H4 (cell line): Measurements from ENCODE around the gene KREMEN1. TPM values are rescaled to one million over a fixed set of nuclear protein-coding genes. Genes with fewer than 3 reads are reported as not detected.

ENCODE experiments used
- DNase-seq: peaks from one replicate; pipeline ENCODE4 v3.0.0-alpha.2; 2015; ENCODE audit warnings: low spot score
- total RNA-seq: library from RNA; depleted of rRNA; stranded (reverse); fragments of >200 nt; shearing (Covaris generic); gene quantifications from 2 replicates; pipeline ENCODE4 v1.2.3, GENCODE V29; 2014

KREMEN1 gene
- total RNA-seq, 1 experiment from 2014 or later: 3.9 TPM

- no peak for DNase-seq
Measured at GRCh38 chr22:29190051-29190450, 117.2 kb downstream of the KREMEN1 start.

GRCh38 chr22:29190918-29191317 is 118.1 kb downstream of the KREMEN1 start:
- DNase-seq: no peak

GRCh38 chr22:29193021-29193420 is 120.2 kb downstream of the KREMEN1 start:
- DNase-seq: no peak

GRCh38 chr22:29194184-29194583 is 121.3 kb downstream of the KREMEN1 start:
- no peak for DNase-seq

GRCh38 chr22:29195118-29195963 is 122.5 kb downstream of the KREMEN1 start:
- no peak for DNase-seq

- DNase-seq: no peak
Measured at GRCh38 chr22:29195964-29196666, 123.3 kb downstream of the KREMEN1 start.

GRCh38 chr22:29197096-29197495 is 124.3 kb downstream of the KREMEN1 start:
- DNase-seq: no peak

GRCh38 chr22:29198240-29198639 is 125.4 kb downstream of the KREMEN1 start:
- no peak for DNase-seq

- no peak for DNase-seq
Measured at GRCh38 chr22:29199702-29200400, 127.0 kb downstream of the KREMEN1 start.

GRCh38 chr22:29200901-29201300 is 128.1 kb downstream of the KREMEN1 start:
- no peak for DNase-seq

- no peak for DNase-seq
Measured at GRCh38 chr22:29201782-29202181, 128.9 kb downstream of the KREMEN1 start.

GRCh38 chr22:29202212-29203192 is 129.7 kb downstream of the KREMEN1 start:
- DNase-seq: peak; percentile 61

GRCh38 chr22:29203488-29204454 is 130.9 kb downstream of the KREMEN1 start:
- no peak for DNase-seq

GRCh38 chr22:29204455-29205183 is 131.8 kb downstream of the KREMEN1 start:
- DNase-seq: no peak

GRCh38 chr22:29205252-29205593 is 132.4 kb downstream of the KREMEN1 start:
- no peak for DNase-seq

- no peak for DNase-seq
Measured at GRCh38 chr22:29205594-29206371, 132.9 kb downstream of the KREMEN1 start, which contains the start of gene EMID1. Gene EMID1 (plus strand): TSS chr22:29205896. CDS start chr22:29206039, 143 bp downstream.

GRCh38 chr22:29206372-29207242 is 133.8 kb downstream of the KREMEN1 start:
- DNase-seq: no peak

- DNase-seq: no peak
Measured at GRCh38 chr22:29207243-29207550, 134.4 kb downstream of the KREMEN1 start.
